H1 (cell line): ENCODE measurements around the gene GUCY1A2. TPM values are rescaled to one million over a fixed set of nuclear protein-coding genes. Genes with fewer than 3 reads are reported as not detected.

Experiments
- CTCF ChIA-PET: fragments of 300-600 bp; sonication (Branson Sonifier 250); formaldehyde crosslinking; loops from one replicate; lab custom pipeline; 2021; ENCODE audit not compliant: partially characterized antibody; lab: Charles Lee
- POLR2A ChIA-PET: fragments of 300-600 bp; sonication (Branson Sonifier 250); formaldehyde crosslinking; loops from one replicate; lab custom pipeline; 2021; ENCODE audit warnings: inconsistent platforms; ENCODE audit not compliant: partially characterized antibody; lab: Charles Lee
- DNase-seq, 2 experiments: peaks; one replicate each; pipeline versions ENCODE4 v3.0.0 to v3.0.0-alpha.2; 2010 to 2022; ENCODE audit warnings: low spot score in 2 of 2, low read depth in 1 of 2, mixed read lengths in 1 of 2
- FAIRE-seq: peaks from 2 replicates; lab custom pipeline; 2011; peaks lifted over from hg19 to GRCh38; lab: Jason Lieb, UNC
- H2AFZ ChIP-seq: 2 replicates; pipeline ENCODE4 v1.8.1; 2012; ENCODE audit warnings: low read length, inconsistent platforms
- H2AK5ac ChIP-seq: 2 replicates; pipeline ENCODE4 v1.6.1; 2013; ENCODE audit warnings: low read depth, low read length
- H2BK120ac ChIP-seq: replicated peaks from 2 replicates; pipeline ENCODE3; 2013; ENCODE audit warnings: low read depth, low read length, inconsistent platforms
- H2BK12ac ChIP-seq: 2 replicates; pipeline ENCODE4 v1.6.1; 2013; ENCODE audit warnings: low read depth, low read length
- H2BK15ac ChIP-seq: 2 replicates; pipeline ENCODE4 v1.6.1; 2013; ENCODE audit warnings: low read length
- H2BK20ac ChIP-seq: 2 replicates; pipeline ENCODE4 v1.6.1; 2013; ENCODE audit warnings: low read length
- H2BK5ac ChIP-seq: 2 replicates; pipeline ENCODE4 v1.6.1; 2013; ENCODE audit warnings: low read depth, low read length
- H3K14ac ChIP-seq: 2 replicates; pipeline ENCODE4 v1.6.1; 2013; ENCODE audit warnings: inconsistent platforms; ENCODE audit not compliant: insufficient read length
- H3K18ac ChIP-seq: 2 replicates; pipeline ENCODE4 v1.6.1; 2013; ENCODE audit warnings: low read length; ENCODE audit errors: extremely low read depth
- H3K23ac ChIP-seq: 2 replicates; pipeline ENCODE4 v1.6.1; 2013; ENCODE audit warnings: inconsistent platforms; ENCODE audit not compliant: insufficient read length
- H3K23me2 ChIP-seq: 2 replicates; pipeline ENCODE4 v1.6.1; 2013; ENCODE audit warnings: low read depth, low read length
- H3K27ac ChIP-seq: 2 replicates; pipeline ENCODE4 v1.6.1; 2011; ENCODE audit warnings: low read depth, low read length, inconsistent platforms
- H3K27me3 ChIP-seq, 4 experiments: replicated peaks in 1 of 4; 1 replicate in 1 of 4; 2 replicates in 3 of 4; pipeline versions ENCODE4 v1.6.1 to v1.8.1; 2011 to 2013; ENCODE audit warnings: low read length in 3 of 4, mild to moderate bottlenecking in 3 of 4, inconsistent platforms in 2 of 4, mixed read lengths in 2 of 4, moderate library complexity in 1 of 4; ENCODE audit not compliant: control insufficient read depth in 3 of 4, insufficient read depth in 3 of 4; ENCODE audit errors: extremely low read depth in 1 of 4
- H3K36me3 ChIP-seq, 4 experiments: 2 replicates each; pipeline versions ENCODE4 v1.6.1 to v1.8.1; 2011 to 2013; ENCODE audit warnings: mild to moderate bottlenecking in 4 of 4, low read length in 3 of 4, moderate library complexity in 2 of 4, control low read depth in 1 of 4, inconsistent platforms in 1 of 4; ENCODE audit not compliant: insufficient read depth in 4 of 4, control insufficient read depth in 2 of 4
- H3K4ac ChIP-seq: replicated peaks from 2 replicates; pipeline ENCODE3; 2013; ENCODE audit warnings: low read length, low read depth, mixed read lengths, inconsistent platforms; ENCODE audit not compliant: insufficient read length
- H3K4me1 ChIP-seq, 4 experiments: replicated peaks in 1 of 4; 1 replicate in 1 of 4; 2 replicates in 3 of 4; pipeline versions ENCODE4 v1.6.1 to v1.8.1; 2011 to 2013; ENCODE audit warnings: low read length in 3 of 4, inconsistent platforms in 2 of 4, mixed read lengths in 1 of 4; ENCODE audit not compliant: insufficient read depth in 4 of 4, control insufficient read depth in 3 of 4
- H3K4me2 ChIP-seq, 2 experiments: 2 replicates each; pipeline versions ENCODE4 v1.6.1 to v1.8.1; 2011 to 2013; ENCODE audit warnings: low read depth in 2 of 2, low read length in 2 of 2, control low read depth in 1 of 2, inconsistent platforms in 1 of 2, mild to moderate bottlenecking in 1 of 2; ENCODE audit not compliant: insufficient read depth in 1 of 2
- H3K4me3 ChIP-seq, 4 experiments: fragments of 200-600, 300-600 bp in 1 of 4; sonication (generic), shearing (Covaris generic), sonication (Bioruptor Twin) in 1 of 4; 2 replicates each; pipeline versions ENCODE4 v1.5.1 to v1.8.1; 2011 to 2016; ENCODE audit warnings: low read length in 4 of 4, low read depth in 3 of 4, control low read depth in 2 of 4, inconsistent platforms in 2 of 4, mild to moderate bottlenecking in 2 of 4, mixed read lengths in 1 of 4, moderate library complexity in 1 of 4; ENCODE audit not compliant: insufficient read depth in 2 of 4; ENCODE audit errors: extremely low read depth in 1 of 4
- H3K56ac ChIP-seq: replicated peaks from 2 replicates; pipeline ENCODE3; 2013; ENCODE audit warnings: low read depth, mild to moderate bottlenecking, mixed read lengths, low read length, inconsistent platforms; ENCODE audit not compliant: insufficient read length
- H3K79me1 ChIP-seq: 2 replicates; pipeline ENCODE4 v1.6.1; 2013; ENCODE audit warnings: low read depth, low read length, control low read depth
- H3K79me2 ChIP-seq, 2 experiments: 2 replicates each; pipeline versions ENCODE4 v1.6.1 to v1.8.1; 2012 to 2013; ENCODE audit warnings: low read length in 2 of 2, mild to moderate bottlenecking in 2 of 2, inconsistent platforms in 1 of 2; ENCODE audit not compliant: insufficient read depth in 2 of 2, control insufficient read depth in 1 of 2
- H3K9ac ChIP-seq, 4 experiments: replicated peaks in 1 of 4; 1 replicate in 1 of 4; 2 replicates in 3 of 4; pipeline versions ENCODE4 v1.6.1 to v1.8.1; 2011 to 2013; ENCODE audit warnings: low read depth in 3 of 4, low read length in 3 of 4, control low read depth in 2 of 4, mild to moderate bottlenecking in 2 of 4, moderate library complexity in 2 of 4, inconsistent platforms in 1 of 4; ENCODE audit errors: extremely low read depth in 1 of 4
- H3K9me3 ChIP-seq, 2 experiments: 2 replicates each; pipeline versions ENCODE4 v1.6.1 to v1.8.1; 2012 to 2013; ENCODE audit warnings: mild to moderate bottlenecking in 2 of 2, moderate library complexity in 2 of 2, control low read depth in 1 of 2, inconsistent platforms in 1 of 2, low read depth in 1 of 2, low read length in 1 of 2, mixed read lengths in 1 of 2; ENCODE audit not compliant: insufficient read depth in 2 of 2
- H4K20me1 ChIP-seq, 2 experiments: replicated peaks in 1 of 2; 2 replicates each; pipeline versions ENCODE3 to v1.8.1; 2011 to 2013; ENCODE audit warnings: inconsistent platforms in 2 of 2, low read length in 2 of 2, mild to moderate bottlenecking in 1 of 2; ENCODE audit not compliant: insufficient read depth in 2 of 2, control insufficient read depth in 1 of 2
- H4K5ac ChIP-seq: 2 replicates; pipeline ENCODE4 v1.6.1; 2013; ENCODE audit warnings: low read length, low read depth, mixed read lengths, inconsistent platforms; ENCODE audit not compliant: insufficient read length
- H4K8ac ChIP-seq: 2 replicates; pipeline ENCODE4 v1.8.0; 2013; ENCODE audit warnings: mild to moderate bottlenecking, moderate library complexity, low read length, inconsistent platforms; ENCODE audit not compliant: insufficient read depth; ENCODE audit errors: extremely low read depth
- H4K91ac ChIP-seq: replicated peaks from 2 replicates; pipeline ENCODE3; 2013; ENCODE audit warnings: low read length, mixed read lengths, inconsistent platforms; ENCODE audit not compliant: insufficient read length
- ASH2L ChIP-seq: fragments of 200-600, 300-600 bp; sonication (generic); IDR thresholded peaks from one replicate; pipeline ENCODE4 v1.7.1; 2017; ENCODE audit warnings: low read length
- ATF2 ChIP-seq: IDR thresholded peaks from 2 replicates; pipeline ENCODE4 v1.6.1; 2012; ENCODE audit warnings: low read length, inconsistent platforms
- BCL11A ChIP-seq, 2 experiments: IDR thresholded peaks; one replicate each; pipeline ENCODE4 v1.6.1; 2011; ENCODE audit warnings: low read depth in 2 of 2, low read length in 2 of 2, mild to moderate bottlenecking in 2 of 2
- CBX8 ChIP-seq: fragments of 300-800, 300-1000 bp; sonication (generic); IDR thresholded peaks from 2 replicates; pipeline ENCODE4 v1.7.1; 2016; ENCODE audit warnings: low read depth, low read length, borderline replicate concordance
- HDAC2 ChIP-seq, 2 experiments: fragments of 300-600 bp in 1 of 2; sonication (generic) in 1 of 2; IDR thresholded peaks; 2 replicates each; pipeline ENCODE4 v1.6.1; 2011 to 2012; ENCODE audit warnings: low read depth in 2 of 2, low read length in 2 of 2, mild to moderate bottlenecking in 2 of 2, moderate library complexity in 2 of 2, borderline replicate concordance in 1 of 2, inconsistent platforms in 1 of 2
- JUN ChIP-seq: IDR thresholded peaks from 2 replicates; pipeline ENCODE4 v1.6.1; 2011; ENCODE audit warnings: low read depth, mild to moderate bottlenecking, improper control_type of control experiment, low read length
- RAD21 ChIP-seq, 2 experiments: IDR thresholded peaks in 1 of 2; conservative IDR thresholded peaks in 1 of 2; 2 replicates each; pipeline ENCODE4 v1.6.1; 2011; ENCODE audit warnings: low read depth in 2 of 2, low read length in 2 of 2, improper control_type of control experiment in 1 of 2, inconsistent platforms in 1 of 2, mild to moderate bottlenecking in 1 of 2, moderate library complexity in 1 of 2
- SIN3A ChIP-seq, 2 experiments: IDR thresholded peaks in 1 of 2; conservative IDR thresholded peaks in 1 of 2; 2 replicates each; pipeline ENCODE4 v1.6.1; 2011 to 2012; ENCODE audit warnings: low read length in 2 of 2, improper control_type of control experiment in 1 of 2, low read depth in 1 of 2, mild to moderate bottlenecking in 1 of 2
- SP1 ChIP-seq: IDR thresholded peaks from 2 replicates; pipeline ENCODE4 v1.6.1; 2011; ENCODE audit warnings: low read depth, low read length
- SP2 ChIP-seq: IDR thresholded peaks from 2 replicates; pipeline ENCODE4 v1.6.1; 2012; ENCODE audit warnings: mild to moderate bottlenecking, low read length, inconsistent platforms
- SRF ChIP-seq: IDR thresholded peaks from 2 replicates; pipeline ENCODE4 v1.6.1; 2011; ENCODE audit warnings: mild to moderate bottlenecking, low read depth, low read length, moderate library complexity
- TCF12 ChIP-seq: IDR thresholded peaks from 2 replicates; pipeline ENCODE4 v1.6.1; 2011; ENCODE audit warnings: low read depth, mild to moderate bottlenecking, low read length
- ZNF274 ChIP-seq: IDR thresholded peaks from 2 replicates; pipeline ENCODE4 v1.7.0; 2012; ENCODE audit warnings: low read length, borderline replicate concordance; ENCODE audit errors: extremely low read depth
- WGBS, 2 experiments: shearing (Covaris generic) in 1 of 2; methylation state at CpG; one replicate each; pipeline versions ENCODE4 v1.1.6 to v1.1.7; 2013 to 2015; ENCODE audit warnings: low lambda C conversion rate in 2 of 2, mixed read lengths in 2 of 2, inconsistent platforms in 1 of 2, low coverage in 1 of 2, missing lambda C conversion rate in 1 of 2; ENCODE audit not compliant: insufficient replicate concordance in 2 of 2, insufficient coverage in 1 of 2, insufficient read length in 1 of 2; ENCODE audit errors: extremely low coverage in 1 of 2, missing lambda C conversion rate in 1 of 2; 5-methylcytosine and 5-hydroxymethylcytosine counted together
- polyA plus RNA-seq, 7 experiments: library from polyadenylated mRNA; depleted of rRNA in 3 of 7; stranded (reverse) in 5 of 7; unstranded in 2 of 7; fragments of >200 nt in 5 of 7; fragments of 200-250 nt in 2 of 7; gene quantifications; 1 replicate in 5 of 7; 2 replicates in 1 of 7; 4 replicates in 1 of 7; pipeline versions ENCODE4 v1.2.1 to v1.2.3, GENCODE V29; 2011 to 2013; ENCODE audit warnings: missing spikeins in 2 of 7, mixed read lengths in 2 of 7
- total RNA-seq: library from RNA; stranded (reverse); fragmentation: NEBNext Ultra II Directional; extraction: Animal tissue kit (Norgen Biotek cat#: 25700); gene quantifications from 2 replicates; pipeline ENCODE4 v1.2.1, GENCODE V29; 2021

The GUCY1A2 gene
- total and polyA plus RNA-seq, 2 of the 8 experiments (the other 6 are each of a cell fraction or from before 2014, with no cell fraction given), result 0.11 to 1.9 TPM

DNA sequence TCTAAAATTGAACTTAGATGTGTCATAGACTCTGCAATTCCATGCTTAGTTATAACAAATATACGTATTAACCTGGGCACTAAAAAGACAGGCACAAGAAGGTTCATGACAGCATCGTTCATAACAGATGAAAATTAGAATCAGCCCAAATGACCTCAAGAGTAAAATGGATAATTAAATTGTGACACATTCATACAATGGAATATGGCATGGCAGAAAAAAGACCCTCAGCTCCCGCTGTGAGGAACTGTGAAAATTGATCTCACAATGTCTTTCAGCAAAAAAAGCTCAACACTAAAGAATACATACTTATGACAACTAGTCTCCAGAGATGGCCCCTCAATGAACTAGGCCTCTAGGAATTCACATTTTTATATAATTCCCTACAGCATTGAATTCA is 386.0 kb downstream of the GUCY1A2 start:
- Histone ChIP-seq H2BK12ac (no peak overlapping the region), H4K8ac (no peak overlapping the region), H3K79me1 (no peaks in the 10 kb centered on the region), H3K79me2 (no peaks in the 10 kb centered on the region), H2AFZ (no peak overlapping the region), H3K4me2 (no peak overlapping the region), H4K20me1 (no peaks in the 10 kb centered on the region), H3K27me3 (no peaks in the 10 kb centered on the region), H3K23me2 (no peaks in the 10 kb centered on the region), H3K18ac (no peak overlapping the region), H2BK120ac (no peak overlapping the region), H4K91ac (no peak overlapping the region), H3K4me3 (no peak overlapping the region), H3K4ac (no peak overlapping the region), H3K9ac (no peak overlapping the region), H2BK20ac (no peak overlapping the region), H3K36me3 (no peaks in the 10 kb centered on the region), H3K27ac (no peak overlapping the region), H3K4me1 (no peaks in the 10 kb centered on the region), H4K5ac (no peak overlapping the region), H3K23ac (no peak overlapping the region), H3K56ac (no peak overlapping the region), H3K14ac (no peak overlapping the region), H3K9me3 (no peaks in the 10 kb centered on the region), H2BK5ac (no peak overlapping the region), H2BK15ac (no peak overlapping the region), H2AK5ac (no peak overlapping the region)
- CTCF ChIA-PET, result no interaction called here
- DNase-seq, result no peak
- 86% methylated on average over 3 of the region's 3 CpGs; no CpG with 5 or more reads in 1 of the 2 experiments for WGBS, 2 experiments
- no peak for FAIRE-seq
- POLR2A ChIA-PET, result no interaction called here
- TF ChIP-seq TCF12 (no peak), SP2 (no peak), SIN3A (conservative IDR thresholded peaks at IDR 0.05 in 1 of 2, IDR thresholded peaks at IDR 0.05 in 1 of 2; ENCODE audit: low read depth in 1 of 2, low read length in 2 of 2) (no peak), ATF2 (no peak), ASH2L (no peak), RAD21 (IDR thresholded peaks at IDR 0.05 in 1 of 2, conservative IDR thresholded peaks at IDR 0.05 in 1 of 2; ENCODE audit: low read depth in 2 of 2, low read length in 2 of 2) (no peak), JUN (no peak), CBX8 (no peak), SP1 (no peak), SRF (no peak), ZNF274 (no peak), HDAC2 (IDR thresholded peaks at IDR 0.05; ENCODE audit: borderline replicate concordance in 1 of 2, low read depth in 2 of 2, low read length in 2 of 2) (no peak), BCL11A (IDR thresholded peaks at IDR 0.05; ENCODE audit: low read depth in 2 of 2, low read length in 2 of 2) (no peak)
